Neural cell (in vitro differentiated cells): Measurements from ENCODE around the gene PSME3IP1.

Experiments used
- CTCF ChIP-seq: fragments of 450-650 bp; IDR thresholded peaks from 2 replicates; pipeline ENCODE4 v1.5.1; 2014; ENCODE audit warnings: antibody characterized with exemption, mild to moderate bottlenecking, moderate library complexity; ENCODE audit not compliant: poor library complexity, severe bottlenecking
- EP300 ChIP-seq: fragments of 450-650 bp; conservative IDR thresholded peaks from 2 replicates; pipeline ENCODE4 v1.6.1; 2014; ENCODE audit warnings: antibody characterized with exemption, mild to moderate bottlenecking, moderate library complexity; ENCODE audit not compliant: poor library complexity, severe bottlenecking
- EZH2 ChIP-seq: fragments of 200-600, 300-800 bp; shearing (Covaris generic), sonication (generic); IDR thresholded peaks from 2 replicates; pipeline ENCODE4 v1.6.1; 2014; ENCODE audit warnings: antibody characterized with exemption, low read length, borderline replicate concordance, mild to moderate bottlenecking; ENCODE audit not compliant: insufficient read depth, poor library complexity, severe bottlenecking
- POLR2AphosphoS5 ChIP-seq: IDR thresholded peaks from 2 replicates; pipeline ENCODE4 v1.6.1; 2012
- RAD21 ChIP-seq: fragments of 450-650 bp; conservative IDR thresholded peaks from 2 replicates; pipeline ENCODE4 v1.6.1; 2014; ENCODE audit warnings: antibody characterized with exemption, mild to moderate bottlenecking, moderate library complexity
- REST ChIP-seq: IDR thresholded peaks from 2 replicates; pipeline ENCODE4 v1.6.1; 2012; ENCODE audit warnings: borderline replicate concordance

- TF ChIP-seq CTCF (no peak), POLR2AphosphoS5 (no peak), EZH2 (no peak), EP300 (no peak), REST (no peak), RAD21 (no peak)
Observed at GRCh38 chr16:57169327-57169726, 16.5 kb downstream of the PSME3IP1 start.
